Activated CD4-positive, alpha-beta T cell treated with anti-CD3 and anti-CD28 coated beads, Interleukin-2, Interleukin-4, amounts not matched to agents 100 ng/mL and 50 ng/mL, durations not matched to agents 16 hours and 8 hours (primary cell): ENCODE measurements around the gene ZNF23.
A peak's percentile ranks its signal among the peaks of the same experiment; 100 is the strongest.
"Not testable (repeated sequence)": the region's sequence is repeated elsewhere in the genome, so short reads cannot be mapped to it uniquely, and the experiment has no call there.

Source experiments
- DNase-seq: peaks from one replicate; pipeline ENCODE4 v3.0.0-alpha.2; 2020; ENCODE audit warnings: low spot score

Gene ZNF23

DNA sequence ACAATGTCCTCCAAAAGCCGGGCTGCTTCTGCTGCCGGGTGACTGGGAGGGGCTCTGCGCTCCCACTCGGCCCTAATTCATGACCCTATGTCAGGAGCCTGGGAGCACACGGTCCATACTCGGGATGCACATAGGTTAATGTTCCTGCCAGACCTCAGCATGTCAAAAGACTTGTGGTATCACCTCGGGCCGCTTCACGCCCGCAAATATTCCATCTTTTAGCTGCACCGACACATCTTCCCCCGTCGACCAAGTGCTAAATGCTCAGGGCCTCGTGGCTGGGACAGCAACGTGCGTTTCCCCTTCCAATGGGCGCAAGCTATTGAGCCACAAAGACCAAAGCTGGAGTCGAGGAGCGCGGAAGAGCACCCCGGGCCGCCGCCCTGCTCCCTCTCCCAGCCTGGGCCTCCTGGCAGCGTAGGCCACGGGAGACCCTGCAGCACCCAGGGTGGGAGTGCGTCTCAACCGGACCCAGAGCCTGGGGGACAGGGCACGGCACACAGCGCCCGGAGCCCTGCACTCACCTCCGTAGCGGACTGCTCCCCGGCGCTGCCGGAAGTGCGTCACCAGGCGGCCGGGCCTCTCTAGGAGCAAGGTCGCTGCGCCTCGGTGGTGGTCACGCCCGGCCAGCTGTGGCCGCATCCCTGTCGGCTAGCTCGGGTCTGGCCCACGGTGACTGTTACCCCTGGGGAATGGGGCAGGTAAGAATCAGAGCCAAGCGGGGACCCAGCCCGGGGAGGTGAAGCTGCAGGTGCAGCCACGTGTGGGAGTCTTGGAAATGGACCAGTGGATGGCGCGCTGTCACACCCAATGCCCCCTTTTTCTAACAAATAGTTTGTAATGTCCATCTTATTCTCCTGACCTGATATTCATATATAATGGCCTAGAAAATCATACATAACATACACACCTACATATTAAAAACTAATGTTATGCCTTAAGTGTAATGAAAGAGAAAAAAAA, at the start of gene ZNF23:
Gene ZNF23, minus strand, starts transcription at position 562 of the 963 bp plus-strand sequence. CDS start 5,451 bp downstream, outside the sequence.
- DNase-seq, result peak; percentile 78

DNA sequence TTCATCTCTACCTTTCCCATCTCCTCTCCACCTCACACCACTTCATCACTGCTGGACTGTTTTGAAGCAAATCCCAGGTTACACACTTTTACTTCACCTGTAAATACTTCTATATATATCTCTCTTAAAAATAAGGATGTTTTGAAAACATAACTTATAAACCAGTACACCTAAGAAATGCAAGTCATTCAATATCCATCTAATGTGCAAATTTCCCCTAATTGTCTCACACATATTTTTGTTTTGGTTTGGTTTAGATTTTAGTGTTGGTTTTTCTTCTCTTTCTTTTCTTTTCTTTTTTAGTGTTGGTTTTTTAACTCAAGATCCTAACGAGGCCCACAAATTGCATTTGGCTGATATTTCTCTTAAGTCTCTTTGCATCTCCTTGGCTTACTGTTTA, 45.0 kb upstream of the ZNF23 start:
- no peak for DNase-seq

DNA sequence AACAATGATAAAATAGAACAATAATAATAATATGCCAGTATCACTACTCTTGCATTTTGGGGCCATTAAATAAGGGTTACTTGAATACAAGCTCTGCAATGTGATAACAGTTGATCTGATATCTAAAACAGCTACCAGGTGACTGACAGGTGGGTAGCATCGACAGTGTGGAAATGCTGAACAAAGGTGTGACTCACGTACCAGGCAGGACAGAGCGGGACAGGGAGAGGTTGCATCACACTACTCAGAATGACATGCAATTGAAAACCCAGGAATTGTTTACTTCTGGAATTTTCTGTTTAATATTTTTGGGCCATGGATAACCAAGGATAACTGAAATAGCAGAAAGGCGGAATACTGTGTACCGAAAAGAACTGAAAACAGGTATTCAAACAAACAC, 42.9 kb upstream of the ZNF23 start:
- DNase-seq, result no peak

DNA sequence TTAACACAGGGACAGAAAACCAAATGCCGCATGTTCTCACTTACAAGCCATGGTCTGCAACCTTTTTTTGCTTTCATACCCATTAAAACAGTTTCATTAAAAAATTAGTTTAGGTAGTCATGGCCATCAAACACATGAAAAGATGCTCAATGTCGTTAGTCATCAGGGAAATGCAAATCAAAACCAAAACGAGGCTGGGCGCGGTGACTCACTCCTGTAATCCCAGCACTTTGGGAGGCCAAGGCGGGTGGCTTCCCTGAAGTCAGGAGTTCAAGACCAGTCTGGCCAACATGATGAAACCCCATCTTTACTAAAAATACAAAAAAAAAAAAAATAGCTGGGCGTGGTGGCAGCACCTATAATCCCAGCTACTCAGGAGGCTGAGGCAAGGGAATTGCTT, 42.0 kb upstream of the ZNF23 start:
- not testable (repeated sequence) for DNase-seq

DNA sequence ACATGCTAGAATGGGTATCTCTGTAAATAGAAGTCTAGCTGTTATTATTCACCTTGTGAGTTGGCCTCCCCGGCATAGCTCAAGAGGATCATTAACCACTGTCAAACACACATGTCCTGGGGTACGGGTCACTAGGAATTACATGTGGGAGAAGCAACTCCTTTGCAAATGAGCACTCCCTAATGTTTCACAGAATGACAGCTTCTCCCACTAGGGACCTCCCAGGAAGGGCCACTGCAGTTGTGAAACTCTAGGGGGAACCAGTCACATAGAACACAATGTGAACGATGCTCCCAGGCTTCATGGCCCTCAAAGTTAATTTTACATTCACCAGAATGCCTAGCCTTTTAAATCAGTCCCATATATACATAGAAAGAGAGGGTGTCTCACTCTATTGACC, 39.5 kb upstream of the ZNF23 start:
- no peak for DNase-seq

DNA sequence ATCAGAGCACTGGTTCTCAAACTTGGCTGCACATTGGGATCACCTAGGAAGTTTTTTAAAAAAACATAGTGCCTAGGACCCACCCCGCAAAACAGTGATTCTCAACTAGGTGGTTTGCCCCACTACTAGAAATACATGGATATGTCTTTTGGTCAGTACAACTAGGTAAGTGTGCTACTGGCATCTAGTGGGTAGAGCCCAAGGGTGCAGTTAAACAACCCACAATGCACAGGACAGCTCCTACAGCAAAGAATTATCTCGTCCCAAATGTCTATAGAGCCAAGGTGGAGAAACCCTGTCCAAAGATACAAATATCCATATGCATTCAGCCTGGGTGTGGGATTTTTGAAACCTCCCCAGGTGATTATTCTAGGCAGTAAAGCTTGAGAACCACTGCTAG, 38.9 kb upstream of the ZNF23 start:
- no peak for DNase-seq

DNA sequence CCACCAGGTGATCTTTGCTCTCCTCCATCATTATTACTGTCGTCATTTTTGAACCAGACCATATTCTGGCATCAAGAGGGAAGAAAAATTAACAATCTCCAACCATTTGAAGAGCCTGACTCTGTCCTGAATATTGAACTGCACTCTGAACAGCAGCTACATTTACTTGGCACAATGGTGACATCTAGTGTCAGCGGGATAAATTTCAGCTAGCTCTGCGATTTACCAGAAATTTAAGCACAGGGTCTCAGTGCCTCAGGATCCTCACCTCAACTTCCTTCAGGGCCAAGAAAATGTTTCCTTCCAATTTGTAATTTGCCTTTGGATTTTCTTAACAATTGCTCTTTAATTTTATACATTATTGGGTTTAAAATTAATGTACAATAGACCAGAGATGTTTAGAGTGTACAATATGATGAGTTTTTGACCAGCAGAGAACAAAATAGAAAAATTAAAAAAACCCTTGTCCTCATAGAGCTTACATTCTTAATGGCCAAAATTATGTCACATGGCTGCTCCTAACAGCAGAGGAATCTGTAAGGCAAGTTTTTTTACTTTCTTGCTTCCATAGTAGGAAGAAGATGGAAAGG, 37.8 kb upstream of the ZNF23 start:
- peak; percentile 63 for DNase-seq

DNA sequence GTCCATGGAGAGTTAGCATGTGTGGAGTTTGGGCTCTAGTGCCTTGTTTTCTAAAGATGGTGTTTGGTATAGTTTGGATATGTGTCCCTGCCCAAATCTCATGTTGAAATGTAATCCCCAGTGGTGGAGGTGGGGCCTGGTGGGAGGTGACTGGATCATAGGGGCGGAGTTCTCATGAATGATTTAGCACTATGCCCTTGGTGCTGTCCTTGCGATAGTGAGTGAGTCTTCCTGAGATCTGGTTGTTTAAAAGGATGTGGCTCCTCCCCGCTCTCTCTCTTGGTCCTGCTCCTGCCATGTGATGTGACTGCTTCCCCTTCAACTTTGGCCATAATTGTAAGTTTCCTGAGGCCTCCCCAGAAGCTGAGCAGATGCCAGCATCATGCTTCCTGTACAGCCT, 36.0 kb upstream of the ZNF23 start:
- DNase-seq, result no peak

DNA sequence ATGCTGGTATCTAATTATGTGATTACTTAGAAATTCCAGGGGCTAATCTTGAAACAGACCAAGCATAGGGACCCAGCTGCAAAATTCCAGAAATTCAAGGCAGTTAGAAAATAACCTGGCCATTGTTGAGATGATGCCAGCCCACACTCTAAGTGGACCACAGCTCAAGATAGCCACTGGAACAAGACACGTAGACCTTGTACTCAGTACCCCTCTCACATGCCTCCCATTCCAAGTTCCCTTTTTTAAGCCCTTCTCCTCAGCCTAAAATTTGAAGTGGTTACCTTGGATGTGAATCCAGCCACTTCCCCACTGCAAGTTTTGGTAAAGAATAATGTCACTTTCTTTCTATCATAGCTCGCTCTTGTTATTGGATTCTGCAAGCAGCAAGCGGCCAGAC, 31.2 kb upstream of the ZNF23 start:
- DNase-seq, result no peak

DNA sequence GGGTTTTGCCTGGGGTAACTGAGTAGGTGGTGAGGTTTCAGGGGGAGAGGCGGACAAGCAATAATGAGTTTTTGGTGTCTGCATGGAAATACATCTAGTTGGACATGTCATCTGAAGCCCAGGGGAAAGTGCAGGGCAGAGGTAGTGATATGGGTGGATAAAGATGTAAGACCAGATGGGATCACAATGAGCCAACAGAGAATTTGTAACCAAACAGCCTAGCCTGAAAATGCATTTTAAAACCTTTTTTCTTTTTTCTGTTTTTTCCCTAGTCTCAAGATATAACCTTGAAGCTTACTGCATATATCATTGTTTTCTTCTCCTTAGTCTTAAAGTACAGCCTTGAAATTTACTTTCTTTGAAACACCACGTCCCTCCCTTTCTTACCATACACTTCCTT, 30.7 kb upstream of the ZNF23 start:
- DNase-seq, result no peak

DNA sequence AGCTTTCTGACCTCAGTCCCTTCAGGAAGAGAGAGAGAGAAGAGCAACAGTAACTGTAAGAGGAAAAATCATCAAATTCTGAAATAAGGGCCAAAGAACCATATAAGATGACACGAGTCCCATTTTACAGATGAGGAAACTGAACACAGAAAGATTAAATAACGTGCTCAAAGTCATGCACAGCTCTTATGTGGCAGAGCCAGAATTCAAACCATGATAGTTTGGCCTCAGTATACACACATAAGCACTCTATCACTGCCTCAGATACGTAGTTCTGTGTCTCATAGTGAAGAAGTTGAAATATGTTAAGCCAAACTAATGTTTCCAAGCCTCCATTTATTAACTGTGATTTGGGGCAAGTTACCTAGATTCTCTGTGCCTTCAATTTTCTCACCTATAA, 29.0 kb upstream of the ZNF23 start:
- no peak for DNase-seq

DNA sequence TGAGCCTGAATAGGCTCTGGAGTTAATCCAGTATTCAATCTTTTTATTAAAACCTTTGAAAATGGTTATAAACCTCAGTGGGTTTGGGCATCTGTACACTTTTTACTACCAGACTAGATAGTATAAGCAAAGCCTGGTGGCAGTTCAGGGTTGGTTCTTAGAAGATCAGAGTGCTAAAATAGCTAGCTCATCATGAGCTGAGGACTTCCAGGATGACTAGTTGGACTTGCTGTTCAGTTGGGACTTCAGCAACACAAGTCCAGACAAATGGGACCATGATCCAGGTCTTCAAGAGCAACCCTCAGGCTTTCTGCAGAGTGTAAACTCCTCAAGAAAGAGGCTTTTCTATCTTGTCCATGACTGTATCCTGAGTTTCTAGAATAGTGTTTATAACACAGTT, 28.3 kb upstream of the ZNF23 start:
- no peak for DNase-seq

DNA sequence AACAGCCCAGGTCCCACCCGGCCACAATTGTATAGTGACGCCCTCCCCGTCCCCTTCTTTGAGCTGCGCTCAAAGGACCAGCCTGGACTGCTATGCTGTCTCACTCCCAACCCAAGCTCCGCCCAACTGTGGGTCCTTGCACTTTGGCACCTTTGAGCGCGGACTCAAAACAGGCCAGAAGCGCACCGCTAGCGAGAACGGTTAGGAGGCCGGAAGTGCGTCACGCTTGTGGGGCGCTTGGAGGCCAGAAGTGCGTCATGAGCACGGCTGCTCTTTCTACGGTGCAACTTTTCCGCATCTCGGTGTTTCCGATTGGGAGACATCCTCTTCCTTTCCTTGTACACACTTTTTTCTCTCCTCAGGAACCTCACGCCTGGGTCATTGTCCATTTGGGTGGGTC, 27.1 kb upstream of the ZNF23 start, which contains the start of gene ZNF19:
Gene ZNF19, minus strand, starts transcription at position 203 of the 400 bp plus-strand sequence. CDS start 7,210 bp downstream, outside the sequence.
- DNase-seq, result no peak

DNA sequence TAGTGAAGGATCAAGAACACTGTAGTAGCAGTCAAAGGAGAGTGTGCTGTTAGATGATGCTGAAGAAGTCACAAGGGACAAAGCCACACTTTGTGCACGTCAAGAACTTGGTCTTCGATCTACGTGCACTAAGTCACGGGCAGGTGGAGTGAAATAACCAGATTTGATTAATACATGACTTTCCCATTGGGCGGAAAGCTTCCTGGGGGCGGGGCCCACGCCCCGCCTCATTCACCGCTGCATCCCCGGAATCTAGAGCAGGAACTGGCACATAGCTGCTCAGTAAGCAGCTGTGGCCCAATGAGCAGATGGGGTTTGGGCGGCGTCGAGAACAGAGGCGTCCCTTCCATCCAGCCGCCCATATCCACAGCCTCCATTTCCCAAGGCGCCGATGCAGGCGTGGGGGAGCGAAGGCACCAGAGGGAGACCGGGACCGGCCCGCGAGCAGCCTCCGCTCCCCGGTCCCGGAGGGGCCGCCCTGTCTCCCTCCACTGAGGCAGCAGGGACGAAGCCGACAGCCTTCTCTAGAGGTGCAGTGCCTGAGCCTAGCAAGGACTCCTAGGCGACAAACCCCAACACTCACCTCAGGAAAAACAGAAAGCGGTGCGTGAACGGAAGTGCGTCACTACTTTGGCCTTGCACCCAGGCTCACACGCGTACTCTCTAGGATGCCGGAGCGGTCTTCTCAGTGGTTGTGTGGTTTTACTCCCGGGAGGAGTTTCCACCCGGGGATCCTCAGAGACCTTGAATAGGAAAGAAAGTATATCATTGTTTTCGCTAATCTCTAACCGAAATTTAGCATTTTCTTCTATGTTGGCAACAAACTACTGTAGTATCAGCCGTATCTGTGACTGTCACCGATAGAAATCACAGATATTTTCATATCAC, 22.2 kb upstream of the ZNF23 start:
- peak; percentile 85 for DNase-seq

DNA sequence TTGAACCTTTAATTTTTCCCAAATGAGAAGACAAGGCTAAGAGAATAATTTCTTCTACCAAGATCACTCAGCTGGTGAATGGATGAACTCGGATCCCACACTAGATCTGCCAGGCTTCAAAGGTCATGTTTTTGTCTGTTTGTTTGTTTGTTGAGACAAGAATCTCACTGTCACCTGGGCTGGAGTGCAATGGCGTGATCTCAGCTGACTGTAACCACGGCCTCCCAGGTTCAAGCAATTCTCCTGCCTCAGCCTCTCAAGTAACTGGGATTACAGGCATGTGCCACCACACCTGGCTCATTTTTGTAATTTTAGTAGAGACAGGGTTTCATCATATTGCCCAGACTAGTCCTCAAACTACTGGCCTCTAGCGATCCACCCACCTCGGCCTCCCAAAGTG, 20.5 kb upstream of the ZNF23 start:
- no peak for DNase-seq

DNA sequence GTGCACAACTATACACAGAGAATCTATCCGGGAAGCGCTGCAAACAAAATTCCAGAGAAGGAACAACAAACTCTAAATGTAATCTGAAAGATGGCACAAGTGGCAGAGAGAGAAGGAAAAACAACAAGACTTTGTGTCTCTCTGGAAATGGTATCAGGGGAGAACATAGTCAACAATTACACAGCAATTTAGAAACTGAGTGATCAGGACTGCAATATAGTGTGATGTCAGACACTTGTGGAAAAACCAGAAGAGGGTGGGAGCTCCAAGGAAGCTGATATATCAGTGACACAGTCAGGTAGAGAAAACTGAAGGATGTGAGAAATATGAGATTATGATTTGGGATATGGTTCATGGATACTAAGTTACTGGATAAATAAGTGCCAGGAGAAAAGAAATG, 18.9 kb upstream of the ZNF23 start:
- DNase-seq, result no peak

DNA sequence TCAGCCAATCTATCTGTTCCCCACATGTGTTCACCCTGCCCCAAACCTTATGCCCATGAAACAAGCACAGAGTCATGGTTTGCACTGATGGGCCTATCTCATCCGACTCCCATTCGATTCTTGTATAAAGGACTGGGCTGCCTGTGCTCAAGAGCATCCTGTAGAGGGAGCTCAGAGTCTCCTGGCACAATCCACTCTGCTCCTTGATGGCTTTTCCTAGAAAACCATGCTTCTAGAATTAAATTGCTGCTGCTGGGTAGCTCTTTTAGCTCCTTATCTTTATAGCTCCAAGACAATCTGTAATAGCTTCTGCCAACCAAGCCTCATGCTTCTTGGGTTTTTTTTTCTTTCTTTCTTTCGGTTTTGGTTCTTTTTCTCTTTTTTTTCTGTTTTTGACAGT, 17.4 kb upstream of the ZNF23 start:
- no peak for DNase-seq

DNA sequence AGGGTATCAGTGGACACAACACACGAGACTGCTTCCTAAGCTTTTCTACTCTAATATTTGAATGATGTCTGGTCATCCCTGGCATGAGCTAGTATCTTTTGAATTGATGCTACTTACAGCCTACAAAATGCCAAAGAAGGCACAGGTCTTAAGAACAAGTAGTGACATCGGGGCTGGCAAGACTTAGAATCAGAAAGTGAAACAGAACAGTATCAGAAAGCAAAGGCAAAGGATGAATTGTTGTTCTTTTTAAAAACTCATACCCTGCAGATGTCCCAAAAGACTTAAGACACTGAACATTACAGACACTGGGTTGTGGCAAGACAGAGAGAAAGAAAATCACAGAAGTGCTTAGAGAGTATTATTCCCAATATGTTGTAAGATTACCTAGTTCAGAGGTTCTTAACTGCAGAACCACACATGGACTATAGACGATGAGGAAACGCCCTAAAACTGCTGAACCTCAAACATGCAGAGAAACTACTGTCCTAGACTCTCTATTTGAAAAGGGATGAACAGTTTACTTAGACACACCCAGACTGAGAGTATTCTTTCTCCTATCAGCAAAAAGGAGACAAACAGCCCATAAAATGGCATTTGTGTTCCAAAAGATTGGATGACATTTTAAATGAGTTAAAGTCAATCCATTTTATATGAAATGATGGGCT, 14.5 kb upstream of the ZNF23 start:
- no peak for DNase-seq

DNA sequence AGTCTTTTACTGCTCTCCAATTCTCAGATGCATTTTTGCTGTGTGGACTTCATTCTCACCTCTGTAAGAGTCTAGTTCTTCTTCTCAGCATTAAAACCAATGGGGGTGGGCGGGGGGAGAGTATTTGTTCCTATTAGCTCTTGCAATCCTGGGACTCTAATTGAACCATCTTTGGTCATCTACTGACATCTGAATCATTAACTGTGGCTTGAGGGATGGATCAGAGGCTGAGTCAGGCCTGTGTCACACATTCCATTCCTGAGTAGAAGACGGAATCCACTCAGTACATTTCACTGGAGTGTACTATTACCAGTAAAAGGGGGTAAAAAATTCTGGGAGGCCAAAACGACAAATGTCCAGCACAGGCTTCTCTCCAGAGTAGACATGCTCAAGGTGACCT, 12.8 kb upstream of the ZNF23 start:
- no peak for DNase-seq

DNA sequence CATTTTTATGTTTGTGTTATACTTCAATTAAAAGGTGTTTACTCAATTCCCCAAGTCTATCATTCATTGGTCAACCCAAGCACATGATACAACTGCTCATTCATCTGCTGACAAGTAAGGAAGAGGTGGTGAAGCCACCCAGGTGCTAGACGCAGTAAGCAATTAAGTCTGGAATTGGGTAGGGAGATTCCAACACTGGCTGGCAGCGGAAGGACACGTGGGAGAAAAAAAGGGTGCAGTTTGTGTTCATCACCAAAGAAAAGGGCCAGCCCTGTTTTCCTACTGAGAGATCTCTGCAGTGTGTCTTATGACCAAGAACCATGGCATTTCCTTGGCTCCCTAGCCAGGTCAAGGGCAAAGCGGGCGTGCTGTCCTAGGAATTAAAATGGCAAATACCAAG, 11.8 kb upstream of the ZNF23 start:
- no peak for DNase-seq

DNA sequence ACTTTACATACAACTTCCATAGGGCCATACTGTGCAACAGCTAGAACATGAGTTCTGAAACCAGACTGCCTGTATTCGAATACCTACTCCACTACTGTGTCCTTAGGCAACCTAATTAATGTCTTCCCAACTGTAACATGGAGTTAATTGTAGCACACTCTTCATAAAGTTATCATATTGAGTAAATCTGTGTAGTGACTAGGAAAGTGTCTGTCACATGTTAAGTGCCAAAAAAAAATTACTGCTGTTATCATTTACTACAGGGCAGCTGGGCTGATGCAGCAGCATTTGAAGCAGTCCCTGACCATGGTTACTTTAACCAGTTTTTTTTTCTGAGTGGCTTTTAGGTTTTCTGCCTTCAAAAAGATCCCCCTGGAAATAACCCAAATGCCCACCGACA, 10.9 kb upstream of the ZNF23 start:
- DNase-seq, result no peak

DNA sequence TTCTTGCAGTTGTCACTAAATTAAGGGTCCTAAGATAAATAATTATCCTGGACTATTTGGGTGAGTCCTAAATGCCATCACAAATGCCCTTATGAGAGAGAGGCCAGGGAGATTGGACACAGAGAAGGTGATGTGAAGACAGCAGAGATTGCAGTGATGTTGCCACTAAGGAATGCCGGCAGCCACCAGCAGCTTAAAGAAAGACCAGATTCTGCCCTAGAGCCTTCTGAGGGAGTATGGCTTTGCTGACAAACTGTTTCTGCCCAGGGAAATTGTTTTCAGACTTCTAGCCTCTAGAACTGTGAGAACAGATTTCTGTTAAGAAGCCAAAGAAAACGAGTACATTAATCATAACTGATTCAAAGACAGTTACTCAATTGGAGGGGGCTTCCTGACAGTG, 10.0 kb upstream of the ZNF23 start:
- no peak for DNase-seq
